AG08396 (cell line): ENCODE measurements around the gene TEX264.

ENCODE experiments used
- DNase-seq: peaks from one replicate; pipeline ENCODE4 v3.0.0; 2012; ENCODE audit warnings: low spot score, mixed read lengths

Gene TEX264

DNA sequence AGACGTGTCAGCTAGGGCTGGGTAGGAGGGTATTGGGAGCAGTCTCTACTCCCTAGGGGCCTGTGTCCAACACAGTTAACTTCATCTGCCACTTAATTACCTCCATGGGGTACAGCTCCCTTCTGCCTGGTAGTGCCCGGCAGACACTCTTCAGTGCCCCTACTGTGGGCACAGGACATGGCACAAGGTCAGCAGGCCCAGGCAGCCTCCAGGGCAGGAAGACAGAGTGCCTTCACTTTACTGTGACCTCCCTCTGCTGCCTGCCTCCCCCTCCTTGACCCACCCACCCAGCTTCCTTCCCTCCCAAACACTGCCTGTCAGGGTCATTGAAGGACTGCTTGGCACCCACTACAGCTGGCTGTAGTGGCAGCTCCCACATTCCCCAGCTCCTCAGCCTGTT, 29.4 kb downstream of the TEX264 start:
- no peak for DNase-seq

DNA sequence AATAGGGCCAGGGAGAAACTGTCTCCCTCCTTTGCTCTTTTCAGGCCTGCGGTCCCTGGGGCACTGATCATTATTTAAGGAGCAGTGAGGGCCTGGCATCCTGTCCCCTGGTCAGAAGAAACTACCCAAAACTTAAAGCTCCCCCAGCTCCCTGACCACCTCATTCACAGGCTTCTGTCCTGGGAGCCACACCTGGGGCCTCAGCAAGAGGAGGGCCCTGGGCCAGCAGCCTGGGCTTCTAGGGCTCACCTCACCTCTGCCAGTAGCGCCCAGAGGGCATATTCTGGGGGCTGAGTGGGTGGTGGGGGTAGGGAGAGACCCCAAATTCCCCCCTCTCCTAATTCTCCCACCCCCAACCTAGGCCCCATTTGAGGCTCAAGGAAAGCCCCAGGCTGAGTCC, 31.1 kb downstream of the TEX264 start:
- no peak for DNase-seq

DNA sequence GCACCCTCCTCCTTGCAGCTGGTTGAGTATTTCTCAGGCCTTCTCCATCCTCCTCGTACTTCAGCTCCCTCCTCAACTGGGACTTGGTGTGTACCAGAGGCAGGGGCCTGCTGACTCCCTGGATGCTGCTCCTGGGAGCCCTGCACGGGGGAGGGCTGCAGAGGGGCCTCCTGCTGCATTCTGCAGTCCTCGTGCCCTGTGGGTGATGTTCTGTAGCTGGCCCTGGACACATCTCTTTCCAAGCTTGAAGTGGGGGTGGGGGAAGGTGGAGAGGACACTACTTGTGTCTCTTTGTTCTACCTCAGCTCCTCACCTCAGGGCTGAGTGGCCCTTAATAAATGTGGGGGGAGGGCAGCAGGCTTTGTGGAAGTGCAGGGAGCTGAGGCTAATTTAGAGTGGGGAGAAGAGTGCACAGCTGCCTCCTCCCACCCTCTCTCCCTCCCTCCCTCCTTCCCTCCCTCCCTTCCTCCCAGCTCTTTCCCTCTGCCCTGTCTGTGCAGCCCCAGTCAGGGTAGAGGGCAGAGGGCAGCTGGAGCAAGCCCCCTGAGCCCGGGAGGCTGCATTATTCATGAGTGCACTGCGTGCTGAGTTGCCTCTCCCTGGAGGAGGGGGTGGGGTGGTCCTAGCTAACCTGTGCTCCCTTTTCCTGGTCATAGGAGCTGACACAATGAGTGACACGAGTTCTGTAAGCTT, 32.2 kb downstream of the TEX264 start:
- no peak for DNase-seq

DNA sequence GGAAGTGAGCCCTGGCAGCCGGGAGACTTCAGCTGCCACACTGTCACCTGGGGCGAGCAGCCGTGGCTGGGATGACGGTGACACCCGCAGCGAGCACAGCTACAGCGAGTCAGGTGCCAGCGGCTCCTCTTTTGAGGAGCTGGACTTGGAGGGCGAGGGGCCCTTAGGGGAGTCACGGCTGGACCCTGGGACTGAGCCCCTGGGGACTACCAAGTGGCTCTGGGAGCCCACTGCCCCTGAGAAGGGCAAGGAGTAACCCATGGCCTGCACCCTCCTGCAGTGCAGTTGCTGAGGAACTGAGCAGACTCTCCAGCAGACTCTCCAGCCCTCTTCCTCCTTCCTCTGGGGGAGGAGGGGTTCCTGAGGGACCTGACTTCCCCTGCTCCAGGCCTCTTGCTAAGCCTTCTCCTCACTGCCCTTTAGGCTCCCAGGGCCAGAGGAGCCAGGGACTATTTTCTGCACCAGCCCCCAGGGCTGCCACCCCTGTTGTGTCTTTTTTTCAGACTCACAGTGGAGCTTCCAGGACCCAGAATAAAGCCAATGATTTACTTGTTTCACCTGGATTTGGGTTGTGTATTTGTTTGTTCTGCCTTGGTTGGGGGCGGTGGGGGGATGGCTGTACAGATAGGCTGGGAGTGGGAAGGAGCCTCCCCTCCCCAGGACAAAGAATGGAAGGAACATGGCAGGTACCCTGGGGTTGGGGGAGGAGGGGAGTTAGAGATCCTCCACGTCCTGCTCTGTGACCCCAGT, 32.9 kb downstream of the TEX264 start:
- DNase-seq = no peak

DNA sequence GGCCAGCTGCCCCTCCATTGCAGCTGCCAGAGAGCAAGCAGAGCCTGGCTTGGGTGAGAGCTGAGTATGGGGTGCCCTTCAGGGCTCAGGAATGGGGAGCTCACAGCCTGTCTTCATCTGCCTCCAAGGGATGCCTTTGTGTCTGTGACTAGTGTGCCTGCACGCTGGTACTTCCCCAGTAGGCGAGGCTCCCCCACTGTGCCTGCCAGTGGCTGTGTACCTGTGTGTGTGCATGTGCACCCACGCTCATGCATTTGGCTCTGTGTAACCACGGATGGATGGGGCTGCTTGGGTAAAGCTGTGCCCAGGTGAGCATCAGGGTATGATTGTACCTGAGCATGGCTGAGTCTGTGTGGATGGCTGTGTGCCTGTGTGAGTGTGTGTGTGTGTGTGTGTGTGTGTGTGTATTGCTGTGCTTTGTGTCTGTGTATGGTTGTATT, 33.5 kb downstream of the TEX264 start:
- no peak for DNase-seq

DNA sequence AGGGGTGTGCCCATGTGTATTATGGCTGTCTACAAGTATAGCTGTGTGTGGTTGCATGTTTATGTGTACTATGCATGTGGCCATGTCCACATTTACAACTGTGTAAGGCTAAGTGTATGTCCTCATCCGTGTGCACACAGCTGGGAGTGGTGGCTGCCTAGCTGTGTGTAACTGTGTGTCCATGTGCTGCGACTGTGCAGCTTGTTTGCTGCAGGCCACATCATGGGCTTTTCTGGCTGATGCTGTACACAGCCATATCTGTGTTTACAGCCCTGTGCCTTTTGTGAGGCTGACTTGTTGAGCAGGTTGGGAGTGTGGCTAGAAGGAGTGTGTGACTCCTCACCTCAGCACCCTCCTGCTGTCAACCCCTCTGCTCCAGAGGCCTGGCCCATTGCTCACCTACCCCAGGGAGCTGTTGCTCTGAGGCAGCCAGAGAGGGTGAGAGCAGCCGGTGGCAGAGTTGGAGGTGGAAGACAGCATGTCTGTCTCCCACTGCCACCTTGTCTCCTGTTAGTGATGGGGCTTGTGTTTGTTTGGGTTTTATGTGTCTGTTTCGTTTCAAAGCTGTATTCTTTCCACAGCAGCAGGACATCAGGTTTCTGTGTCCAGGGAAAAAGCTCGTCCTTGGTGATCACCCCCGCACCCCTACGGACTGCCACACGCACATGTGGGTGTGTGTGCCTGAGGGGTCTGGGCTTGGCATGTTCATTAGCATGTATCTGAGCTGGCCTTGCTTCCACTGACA, 34.4 kb downstream of the TEX264 start:
- DNase-seq = no peak

DNA sequence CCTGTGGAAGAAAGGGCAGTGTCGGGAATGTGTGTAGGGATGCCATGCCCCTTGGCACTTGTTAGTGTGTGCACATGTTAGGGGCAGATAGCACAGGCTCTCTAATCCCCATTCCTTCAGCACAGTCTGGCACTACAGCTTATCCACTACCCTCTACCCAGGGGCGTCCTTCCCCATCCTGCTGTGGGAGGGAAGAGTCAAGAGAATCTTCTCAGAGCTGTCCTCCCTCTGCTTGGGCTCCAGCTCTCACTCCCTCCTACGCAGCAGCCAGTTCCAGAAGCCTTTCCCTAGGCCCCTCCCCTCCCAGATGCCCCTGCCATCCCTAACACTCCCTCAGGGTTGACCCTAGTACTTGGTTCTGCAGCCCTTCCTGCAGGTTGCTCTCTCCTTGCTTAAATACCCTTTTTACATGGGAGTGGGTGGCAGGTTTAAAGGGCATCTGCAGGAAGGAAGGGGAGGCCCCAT, 35.0 kb downstream of the TEX264 start:
- no peak for DNase-seq

DNA sequence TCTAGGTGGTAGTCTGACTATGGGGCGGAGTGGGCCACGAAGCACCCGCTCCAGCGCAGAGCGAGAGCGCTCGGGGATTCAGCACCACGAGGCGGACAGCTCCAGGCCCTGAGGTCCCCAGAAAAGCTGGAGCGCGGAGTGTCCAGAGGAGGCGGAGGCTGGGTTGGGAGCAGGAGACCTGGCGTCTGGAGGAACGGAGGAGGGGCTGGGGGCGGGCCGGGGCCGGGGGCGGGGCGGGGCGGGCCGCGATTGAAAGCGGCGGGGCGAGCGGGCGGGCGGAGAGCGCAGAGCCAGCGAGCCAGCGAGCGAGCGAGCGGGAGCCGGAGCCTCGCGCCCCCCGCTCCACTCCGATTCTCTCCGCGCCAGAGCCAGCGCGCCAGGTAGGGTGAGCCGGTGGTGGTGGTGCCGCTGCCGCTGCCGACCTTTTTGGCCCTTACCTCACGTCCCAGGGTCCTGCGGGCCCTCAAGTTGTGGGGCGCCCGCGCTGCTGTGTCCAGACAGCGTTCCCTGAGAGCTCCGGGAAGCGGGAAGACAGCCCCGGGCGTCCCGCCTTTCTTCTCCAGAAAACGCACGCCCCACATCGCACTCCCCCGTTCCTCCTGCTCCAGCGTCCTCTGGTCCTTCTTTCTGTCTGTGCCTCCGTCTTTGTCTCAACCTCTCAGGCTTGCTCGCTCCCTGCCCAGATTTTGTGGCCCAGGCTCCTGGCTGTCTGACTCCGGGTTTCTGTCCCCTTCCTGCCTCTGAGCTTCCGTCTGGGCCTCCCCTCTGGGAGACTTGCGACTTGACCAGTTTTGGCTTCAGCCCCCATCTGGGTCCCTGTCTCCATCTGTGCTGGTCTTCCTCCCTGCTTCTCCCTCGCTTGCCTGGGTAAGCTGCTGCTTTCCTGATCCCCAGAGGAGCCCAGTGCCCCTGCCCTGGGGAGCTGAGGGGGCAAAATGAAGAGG, 36.0 kb downstream of the TEX264 start, which contains the start of gene GRM2:
Gene GRM2, plus strand, starts transcription at position 281 of the 944 bp plus-strand sequence. CDS start 1,916 bp downstream, outside the sequence.
- DNase-seq = peak; percentile 94

DNA sequence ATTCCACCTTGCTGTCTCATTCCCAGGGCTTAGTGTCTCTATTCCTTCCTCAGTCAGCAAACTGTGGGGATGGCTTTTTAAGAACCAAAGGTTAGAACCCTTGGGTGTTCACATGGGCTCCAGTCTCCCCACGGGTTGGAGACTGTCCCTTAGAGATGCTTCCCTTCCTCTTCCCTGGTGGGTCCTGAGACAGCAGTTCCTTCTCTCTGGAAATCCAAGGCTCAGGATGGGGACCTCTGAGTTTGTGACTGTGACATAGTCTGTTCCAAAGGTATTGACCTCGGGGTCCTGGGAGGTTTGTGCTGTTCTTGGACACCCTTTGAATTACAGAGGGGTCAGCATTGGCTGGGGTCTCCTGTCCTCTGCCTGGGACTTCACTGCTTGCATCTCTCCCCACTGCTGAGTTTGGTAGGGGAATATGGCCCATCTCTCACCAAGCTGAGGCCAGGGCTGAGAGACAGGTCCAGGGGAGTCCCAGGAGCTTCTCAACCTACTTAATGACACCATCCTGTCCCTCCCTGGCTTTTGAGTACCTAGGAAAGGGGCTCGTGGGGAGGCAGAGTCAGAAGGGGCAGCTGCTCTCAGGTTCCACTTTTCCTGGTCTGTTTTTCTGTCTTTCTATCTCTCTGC, 37.3 kb downstream of the TEX264 start:
- no peak for DNase-seq

DNA sequence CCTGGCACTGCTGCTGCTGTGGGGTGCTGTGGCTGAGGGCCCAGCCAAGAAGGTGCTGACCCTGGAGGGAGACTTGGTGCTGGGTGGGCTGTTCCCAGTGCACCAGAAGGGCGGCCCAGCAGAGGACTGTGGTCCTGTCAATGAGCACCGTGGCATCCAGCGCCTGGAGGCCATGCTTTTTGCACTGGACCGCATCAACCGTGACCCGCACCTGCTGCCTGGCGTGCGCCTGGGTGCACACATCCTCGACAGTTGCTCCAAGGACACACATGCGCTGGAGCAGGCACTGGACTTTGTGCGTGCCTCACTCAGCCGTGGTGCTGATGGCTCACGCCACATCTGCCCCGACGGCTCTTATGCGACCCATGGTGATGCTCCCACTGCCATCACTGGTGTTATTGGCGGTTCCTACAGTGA, 38.0 kb downstream of the TEX264 start:
- no peak for DNase-seq

DNA sequence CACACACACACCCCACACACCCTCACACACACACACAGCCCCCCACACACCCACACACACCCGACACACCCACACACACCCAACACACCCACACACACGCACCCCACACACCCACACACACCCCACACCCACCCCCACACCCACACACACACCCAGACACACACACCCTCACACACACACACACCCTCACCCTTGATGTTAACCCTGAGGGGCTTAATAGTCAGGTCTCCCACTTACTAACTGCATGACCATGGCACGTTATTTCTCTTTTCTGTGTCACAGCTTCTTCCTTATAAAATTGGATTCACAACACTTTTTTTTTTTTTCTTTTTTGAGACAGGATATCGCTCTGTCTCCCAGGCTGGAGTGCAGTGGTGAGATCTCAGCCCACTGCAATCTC, 38.6 kb downstream of the TEX264 start:
- DNase-seq = no peak

DNA sequence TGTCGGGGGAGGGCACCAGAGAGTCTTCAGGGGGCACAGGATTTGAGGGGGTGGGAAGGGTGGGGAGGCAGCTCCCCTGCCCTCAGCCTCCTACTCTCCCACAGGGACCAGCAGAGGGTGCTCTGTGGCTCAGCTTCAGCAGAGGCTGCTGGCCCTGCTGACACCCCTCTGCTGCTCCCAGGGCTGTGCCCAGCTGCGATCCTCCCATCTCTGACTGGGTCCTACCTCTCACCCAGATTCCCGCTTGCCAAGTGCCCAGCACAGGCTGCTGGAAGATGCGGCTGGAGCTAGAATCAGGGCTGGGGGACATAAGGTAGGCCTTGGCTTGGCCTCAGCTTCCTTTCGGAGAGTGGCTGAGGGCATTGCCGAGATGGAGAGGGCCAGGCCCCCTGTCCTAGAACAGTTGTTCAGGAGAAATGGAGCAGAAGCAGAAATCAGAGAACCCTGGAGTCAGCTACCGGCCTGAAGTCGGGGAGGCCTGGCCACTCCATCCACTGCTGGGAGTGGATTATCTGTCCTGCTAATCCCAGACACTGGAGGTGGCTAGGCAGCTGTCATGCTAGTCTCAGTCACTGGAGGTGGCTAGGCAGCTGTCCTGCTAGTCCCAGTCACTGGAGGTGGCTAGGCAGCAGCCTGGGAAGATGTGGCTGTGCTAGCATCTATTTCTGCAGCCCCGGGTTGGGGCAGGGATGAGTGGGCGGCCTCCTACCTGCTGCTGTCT, 39.7 kb downstream of the TEX264 start:
- no peak for DNase-seq

DNA sequence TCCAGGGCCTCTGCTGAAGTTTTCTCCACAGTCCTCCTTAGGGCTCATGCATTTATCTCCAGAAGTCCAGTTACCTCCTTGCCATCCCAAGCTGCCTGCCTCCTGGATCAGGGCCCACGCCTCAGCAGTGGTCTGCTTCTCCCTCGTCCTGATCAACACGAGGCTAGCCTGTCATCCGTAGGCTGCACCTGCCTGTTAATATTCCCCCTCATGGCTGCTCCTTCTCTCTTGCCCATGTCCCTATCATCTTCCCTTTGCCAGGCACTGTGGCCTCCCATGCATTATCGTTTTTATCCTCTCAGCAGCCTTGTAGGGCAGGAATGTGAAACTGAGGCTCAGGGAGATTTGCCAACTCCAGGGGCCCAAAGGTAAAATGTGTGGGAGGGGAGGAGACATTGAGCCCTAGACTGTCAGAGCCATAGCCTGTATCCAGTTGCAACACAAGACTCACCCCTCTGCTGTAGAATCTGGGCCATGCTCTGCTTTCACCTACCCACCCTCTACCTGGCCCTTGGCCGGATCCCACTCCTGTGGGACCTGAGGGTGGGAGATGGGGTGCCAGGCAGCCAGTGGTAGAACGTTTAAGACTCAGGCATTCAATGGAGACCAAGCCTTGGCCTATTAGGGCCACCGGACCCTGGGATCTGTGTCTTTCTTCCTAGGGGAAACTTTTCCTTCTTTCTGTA, 40.4 kb downstream of the TEX264 start:
- DNase-seq = peak; percentile 1

DNA sequence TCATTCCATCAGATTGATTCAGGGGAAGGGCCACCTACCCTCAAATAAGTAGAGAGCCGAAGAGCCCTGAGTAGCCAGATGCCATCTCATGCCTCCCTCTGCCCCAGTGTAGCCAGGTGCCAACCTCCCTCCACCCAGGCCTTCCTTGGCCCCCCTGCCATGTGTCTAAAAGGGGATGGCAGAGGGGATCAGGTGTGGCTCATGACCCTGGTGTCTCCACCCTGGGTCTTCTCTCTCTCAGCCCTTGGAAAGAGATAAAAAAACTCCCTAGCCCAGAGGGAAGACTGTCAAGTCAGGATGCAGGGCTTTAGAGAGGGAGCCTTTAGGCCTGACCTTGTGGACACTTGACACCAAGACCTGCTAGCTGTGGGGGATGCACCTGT, 41.0 kb downstream of the TEX264 start:
- DNase-seq = no peak

DNA sequence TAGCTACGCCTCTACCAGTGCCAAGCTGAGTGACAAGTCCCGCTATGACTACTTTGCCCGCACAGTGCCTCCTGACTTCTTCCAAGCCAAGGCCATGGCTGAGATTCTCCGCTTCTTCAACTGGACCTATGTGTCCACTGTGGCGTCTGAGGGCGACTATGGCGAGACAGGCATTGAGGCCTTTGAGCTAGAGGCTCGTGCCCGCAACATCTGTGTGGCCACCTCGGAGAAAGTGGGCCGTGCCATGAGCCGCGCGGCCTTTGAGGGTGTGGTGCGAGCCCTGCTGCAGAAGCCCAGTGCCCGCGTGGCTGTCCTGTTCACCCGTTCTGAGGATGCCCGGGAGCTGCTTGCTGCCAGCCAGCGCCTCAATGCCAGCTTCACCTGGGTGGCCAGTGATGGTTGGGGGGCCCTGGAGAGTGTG, 41.5 kb downstream of the TEX264 start:
- peak; percentile 1 for DNase-seq

DNA sequence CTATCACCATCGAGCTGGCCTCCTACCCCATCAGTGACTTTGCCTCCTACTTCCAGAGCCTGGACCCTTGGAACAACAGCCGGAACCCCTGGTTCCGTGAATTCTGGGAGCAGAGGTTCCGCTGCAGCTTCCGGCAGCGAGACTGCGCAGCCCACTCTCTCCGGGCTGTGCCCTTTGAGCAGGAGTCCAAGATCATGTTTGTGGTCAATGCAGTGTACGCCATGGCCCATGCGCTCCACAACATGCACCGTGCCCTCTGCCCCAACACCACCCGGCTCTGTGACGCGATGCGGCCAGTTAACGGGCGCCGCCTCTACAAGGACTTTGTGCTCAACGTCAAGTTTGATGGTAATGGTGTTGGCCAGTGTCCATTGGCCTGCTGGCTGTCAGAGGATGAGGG, 41.9 kb downstream of the TEX264 start:
- no peak for DNase-seq

DNA sequence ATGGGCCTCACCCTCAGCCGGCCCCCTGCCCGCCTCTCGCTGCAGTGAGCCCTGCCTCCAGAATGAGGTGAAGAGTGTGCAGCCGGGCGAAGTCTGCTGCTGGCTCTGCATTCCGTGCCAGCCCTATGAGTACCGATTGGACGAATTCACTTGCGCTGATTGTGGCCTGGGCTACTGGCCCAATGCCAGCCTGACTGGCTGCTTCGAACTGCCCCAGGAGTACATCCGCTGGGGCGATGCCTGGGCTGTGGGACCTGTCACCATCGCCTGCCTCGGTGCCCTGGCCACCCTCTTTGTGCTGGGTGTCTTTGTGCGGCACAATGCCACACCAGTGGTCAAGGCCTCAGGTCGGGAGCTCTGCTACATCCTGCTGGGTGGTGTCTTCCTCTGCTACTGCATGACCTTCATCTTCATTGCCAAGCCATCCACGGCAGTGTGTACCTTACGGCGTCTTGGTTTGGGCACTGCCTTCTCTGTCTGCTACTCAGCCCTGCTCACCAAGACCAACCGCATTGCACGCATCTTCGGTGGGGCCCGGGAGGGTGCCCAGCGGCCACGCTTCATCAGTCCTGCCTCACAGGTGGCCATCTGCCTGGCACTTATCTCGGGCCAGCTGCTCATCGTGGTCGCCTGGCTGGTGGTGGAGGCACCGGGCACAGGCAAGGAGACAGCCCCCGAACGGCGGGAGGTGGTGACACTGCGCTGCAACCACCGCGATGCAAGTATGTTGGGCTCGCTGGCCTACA, 44.4 kb downstream of the TEX264 start:
- peak; percentile 4 for DNase-seq

DNA sequence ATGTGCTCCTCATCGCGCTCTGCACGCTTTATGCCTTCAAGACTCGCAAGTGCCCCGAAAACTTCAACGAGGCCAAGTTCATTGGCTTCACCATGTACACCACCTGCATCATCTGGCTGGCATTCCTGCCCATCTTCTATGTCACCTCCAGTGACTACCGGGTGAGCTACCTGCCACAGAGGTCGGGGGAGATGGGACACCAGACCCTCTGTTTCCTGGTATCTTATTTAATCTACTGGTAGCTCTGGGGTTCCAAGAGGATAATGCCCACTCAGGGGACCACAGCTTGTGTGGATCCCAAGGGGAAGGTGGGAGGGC, 44.9 kb downstream of the TEX264 start:
- DNase-seq = no peak

DNA sequence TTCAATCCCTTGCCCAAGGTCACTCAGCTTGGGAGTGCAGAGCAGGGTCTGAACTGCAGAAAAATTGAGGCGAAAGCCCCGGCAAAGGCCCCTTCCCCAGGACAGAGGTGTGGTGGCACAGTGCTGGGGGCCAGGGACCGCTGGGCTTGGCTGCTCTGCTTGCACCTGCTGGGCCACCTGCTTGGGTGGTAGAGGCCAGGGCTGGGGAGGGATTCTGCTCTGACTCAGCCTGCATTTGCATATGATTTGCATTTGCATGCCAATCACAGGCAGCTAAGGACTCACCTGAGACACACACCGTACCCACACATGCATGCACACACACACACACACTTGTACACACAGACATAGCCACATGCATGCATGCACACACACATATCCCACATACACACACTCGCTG, 45.8 kb downstream of the TEX264 start:
- no peak for DNase-seq
